Mesodermal cell (in vitro differentiated cells): ENCODE measurements around the gene DIP2B.
"Not testable (repeated sequence)": the region's sequence is repeated elsewhere in the genome, so short reads cannot be mapped to it uniquely, and the experiment has no call there.

ENCODE experiments used
- H3K27ac ChIP-seq: 2 replicates; pipeline ENCODE4 v1.7.0; 2013; ENCODE audit warnings: mild to moderate bottlenecking, low read depth, low read length, moderate library complexity; ENCODE audit not compliant: severe bottlenecking
- H3K36me3 ChIP-seq: 2 replicates; pipeline ENCODE4 v1.7.1; 2013; ENCODE audit warnings: mild to moderate bottlenecking, low read length, moderate library complexity; ENCODE audit not compliant: control insufficient read depth, insufficient read depth
- H3K4me1 ChIP-seq: one replicate; pipeline ENCODE4 v1.7.1; 2013; ENCODE audit warnings: mild to moderate bottlenecking, low read length; ENCODE audit not compliant: insufficient read depth, control insufficient read depth, poor library complexity, severe bottlenecking
- H3K4me3 ChIP-seq: 2 replicates; pipeline ENCODE4 v1.7.0; 2013; ENCODE audit warnings: low read length, control low read depth, mild to moderate bottlenecking; ENCODE audit not compliant: insufficient read depth, poor library complexity, severe bottlenecking; ENCODE audit errors: extremely low read depth
- H3K9me3 ChIP-seq: 2 replicates; pipeline ENCODE4 v1.7.1; 2013; ENCODE audit warnings: mild to moderate bottlenecking, low read length, moderate library complexity; ENCODE audit not compliant: control insufficient read depth
- WGBS, 2 experiments: methylation state at CpG; one replicate each; pipeline ENCODE4 v1.1.5; 2013; ENCODE audit warnings: missing lambda C conversion rate in 2 of 2; ENCODE audit not compliant: insufficient coverage in 2 of 2; 5-methylcytosine and 5-hydroxymethylcytosine counted together

Gene DIP2B

GRCh38 chr12:50521781-50522180 lies 17.0 kb downstream of the DIP2B start:
- Histone ChIP-seq H3K36me3 (peaks cover 20% of the 10 kb centered on the region), H3K4me1 (peaks cover 13% of the 10 kb centered on the region)
- H3K4me3 ChIP-seq, H3K27ac ChIP-seq, H3K9me3 ChIP-seq: not testable (repeated sequence)
- 100% methylated on average over 2 to 3 of the region's 4 CpGs for WGBS, 2 experiments

DNA sequence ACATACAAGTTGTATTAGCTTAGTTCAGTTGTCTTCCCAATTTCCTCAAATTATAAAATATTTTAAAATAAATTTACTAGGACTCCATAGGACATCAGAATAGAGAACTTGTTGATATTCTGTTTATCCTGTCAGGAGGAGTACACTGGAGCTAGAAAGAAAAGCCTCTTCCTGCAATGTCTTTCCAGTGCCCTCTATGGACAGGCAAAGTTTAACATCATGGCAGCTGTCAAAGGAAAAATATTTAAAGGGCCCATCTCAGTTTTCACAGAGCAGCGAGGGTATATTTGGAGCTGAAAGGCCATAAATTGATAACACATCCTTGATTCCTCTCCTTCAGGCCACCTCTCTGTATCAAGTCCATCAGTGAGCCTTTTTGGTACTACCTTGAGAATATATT lies 19.0 kb downstream of the DIP2B start:
- no peak overlapping the region for H3K4me3 ChIP-seq
- H3K4me1 ChIP-seq = peaks cover 3% of the 10 kb centered on the region
- H3K9me3 ChIP-seq = no peaks in the 10 kb centered on the region
- H3K27ac ChIP-seq = no peak overlapping the region
- H3K36me3 ChIP-seq = peaks cover 20% of the 10 kb centered on the region
- 91 to 100% methylated on average over 1 of the region's 1 CpG for WGBS, 2 experiments

GRCh38 chr12:50524621-50525020 lies 19.8 kb downstream of the DIP2B start:
- 89 to 100% methylated on average over 1 of the region's 2 CpGs for WGBS, 2 experiments

GRCh38 chr12:50525422-50525821 lies 20.6 kb downstream of the DIP2B start:
- Histone ChIP-seq H3K27ac (no peak overlapping the region), H3K9me3 (no peaks in the 10 kb centered on the region), H3K4me1 (peaks cover 9% of the 10 kb centered on the region), H3K36me3 (peaks cover 20% of the 10 kb centered on the region), H3K4me3 (no peak overlapping the region)
- 100% methylated on average over 1 of the region's 2 CpGs for WGBS, 2 experiments

More at GRCh38 chr12:50524621-50525020, 19.8 kb downstream of the DIP2B start:
- no peak overlapping the region for H3K4me3 ChIP-seq
- H3K36me3 ChIP-seq = peaks cover 20% of the 10 kb centered on the region
- H3K27ac ChIP-seq = no peak overlapping the region
- peaks cover 9% of the 10 kb centered on the region for H3K4me1 ChIP-seq
- no peaks in the 10 kb centered on the region for H3K9me3 ChIP-seq

- H3K4me3 ChIP-seq = no peak overlapping the region
- H3K36me3 ChIP-seq = peaks cover 16% of the 10 kb centered on the region
- no peak overlapping the region for H3K27ac ChIP-seq
- H3K4me1 ChIP-seq = peaks cover 11% of the 10 kb centered on the region
- 96 to 100% methylated on average over 2 to 3 of the region's 5 CpGs for WGBS, 2 experiments
- no peaks in the 10 kb centered on the region for H3K9me3 ChIP-seq
These were observed 22.6 kb downstream of the DIP2B start for GRCh38 chr12:50527359-50527726.

- H3K4me3 ChIP-seq = no peak overlapping the region
- peaks cover 20% of the 10 kb centered on the region for H3K4me1 ChIP-seq
- no peaks in the 10 kb centered on the region for H3K9me3 ChIP-seq
- WGBS, 2 experiments = 100% methylated on average over 1 of the region's 1 CpG
- peaks cover 11% of the 10 kb centered on the region for H3K36me3 ChIP-seq
- no peak overlapping the region for H3K27ac ChIP-seq
These were observed 24.0 kb downstream of the DIP2B start for GRCh38 chr12:50528800-50529199.

DNA sequence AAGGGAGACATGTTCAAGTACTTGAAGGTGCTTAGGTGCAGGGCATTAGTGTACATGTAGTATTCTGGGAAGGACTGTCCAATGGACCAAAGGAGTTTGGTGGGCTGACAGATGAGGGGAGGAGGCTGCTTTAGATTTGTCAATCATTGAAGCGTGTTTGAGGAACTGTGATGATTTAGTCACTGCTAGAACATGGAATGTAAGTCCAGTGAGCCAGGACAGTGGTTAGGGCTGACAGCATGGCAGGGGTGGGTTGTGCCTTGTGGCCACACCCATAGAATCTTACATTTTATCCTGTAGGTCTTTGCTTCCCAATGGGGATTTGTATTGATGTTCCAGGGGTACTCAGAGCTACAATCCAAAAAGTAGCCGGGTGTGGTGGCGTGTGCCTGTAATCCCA lies 24.6 kb downstream of the DIP2B start:
- no peak overlapping the region for H3K4me3 ChIP-seq
- no peak overlapping the region for H3K27ac ChIP-seq
- peaks cover 6% of the 10 kb centered on the region for H3K36me3 ChIP-seq
- H3K9me3 ChIP-seq = no peaks in the 10 kb centered on the region
- H3K4me1 ChIP-seq = peaks cover 24% of the 10 kb centered on the region
- 85 to 100% methylated on average over 2 to 3 of the region's 3 CpGs for WGBS, 2 experiments

DNA sequence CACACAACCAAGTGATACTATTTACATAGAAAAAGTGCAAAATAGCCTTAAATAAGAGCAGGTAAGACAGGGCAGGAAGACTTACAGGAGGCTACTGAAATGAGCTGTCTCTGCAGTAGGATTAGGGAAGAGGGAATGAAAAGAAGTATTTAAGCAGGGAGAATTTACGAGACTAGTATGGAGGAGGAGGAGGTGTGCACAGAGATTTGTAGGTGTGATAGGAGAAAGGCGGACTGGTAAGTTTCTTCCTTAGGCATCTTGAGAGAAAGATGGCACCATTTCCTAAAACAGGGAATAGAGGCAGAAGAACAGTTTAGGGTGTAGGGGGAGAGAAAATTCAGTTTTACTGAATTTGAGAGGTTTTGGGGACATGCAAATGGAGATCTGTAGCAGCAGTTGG lies 25.7 kb downstream of the DIP2B start:
- Histone ChIP-seq H3K9me3 (no peaks in the 10 kb centered on the region), H3K36me3 (no peaks in the 10 kb centered on the region), H3K4me3 (no peak overlapping the region), H3K4me1 (peaks cover 24% of the 10 kb centered on the region), H3K27ac (no peak overlapping the region)
- WGBS, 2 experiments = 94 to 100% methylated on average over 2 of the region's 2 CpGs

DNA sequence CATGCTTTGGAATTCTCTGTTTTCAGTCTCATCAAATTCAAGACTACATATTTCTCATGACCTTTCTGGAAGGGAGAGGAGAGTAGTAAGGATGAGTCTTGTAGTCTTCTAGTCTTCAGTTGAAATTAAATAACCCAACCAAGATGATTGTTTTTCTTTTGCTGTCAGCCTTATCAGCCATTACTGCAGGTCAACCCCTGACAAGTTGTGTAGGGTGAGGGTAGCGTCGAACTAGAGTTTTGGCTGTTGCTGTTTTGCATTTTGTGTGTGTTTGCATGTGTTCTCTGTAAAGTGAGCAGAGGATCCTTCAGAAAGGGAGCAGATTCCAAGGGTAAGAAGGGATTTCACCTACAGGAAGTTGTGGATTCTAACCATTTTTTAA lies 28.4 kb downstream of the DIP2B start:
- Histone ChIP-seq H3K4me3 (no peak overlapping the region), H3K9me3 (no peaks in the 10 kb centered on the region), H3K4me1 (peaks cover 27% of the 10 kb centered on the region), H3K36me3 (peaks cover 2% of the 10 kb centered on the region), H3K27ac (peak overlapping the region; percentile 78)
- WGBS, 2 experiments = no CpG with 5 or more reads among the region's 2 CpGs

- Histone ChIP-seq H3K4me3 (no peak overlapping the region), H3K27ac (peak overlapping the region; percentile 78), H3K9me3 (no peaks in the 10 kb centered on the region), H3K4me1 (peaks cover 26% of the 10 kb centered on the region), H3K36me3 (peaks cover 2% of the 10 kb centered on the region)
These were observed 29.2 kb downstream of the DIP2B start for GRCh38 chr12:50533971-50534370.

DNA sequence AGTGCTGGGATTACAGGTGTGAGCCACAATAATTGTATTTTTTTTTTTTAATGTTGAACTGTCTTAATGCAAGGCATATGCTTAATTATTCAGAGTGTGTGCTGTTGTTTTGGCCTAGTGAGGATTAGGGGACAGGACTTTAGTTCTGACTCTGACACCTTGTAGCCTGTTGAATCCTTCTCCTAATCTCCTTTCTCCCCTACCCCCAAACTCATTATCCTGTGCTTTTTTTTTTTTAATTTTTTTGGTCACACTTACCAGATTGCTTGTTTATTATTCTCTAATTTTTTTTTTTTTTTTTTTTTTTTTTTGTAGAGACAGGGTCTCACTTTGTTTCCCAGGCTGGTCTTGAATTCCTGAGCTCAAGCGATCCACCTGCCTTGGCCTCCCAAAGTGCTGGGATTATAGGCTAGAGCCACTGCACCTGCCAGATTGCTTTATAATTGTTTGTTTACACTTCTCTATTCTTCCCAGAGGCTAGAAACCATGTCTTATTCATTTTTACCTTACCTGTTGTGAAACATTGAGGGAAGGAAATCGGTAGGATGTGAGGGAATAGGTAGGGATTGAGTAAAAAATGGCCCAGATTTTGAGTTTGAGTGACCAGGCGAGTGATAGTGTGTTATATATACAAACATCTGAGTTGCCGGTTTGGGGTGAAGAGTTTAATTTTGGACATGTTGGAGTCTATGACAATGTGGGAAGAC lies 32.2 kb downstream of the DIP2B start:
- peaks cover 19% of the 10 kb centered on the region for H3K4me1 ChIP-seq
- 92 to 96% methylated on average over 3 to 4 of the region's 4 CpGs for WGBS, 2 experiments
- peak overlapping the region; percentile 16 for H3K27ac ChIP-seq

More for the DNA sequence above, 32.2 kb downstream of the DIP2B start:
- H3K4me3 ChIP-seq = no peak overlapping the region
- peaks cover 2% of the 10 kb centered on the region for H3K36me3 ChIP-seq
- no peaks in the 10 kb centered on the region for H3K9me3 ChIP-seq
